ENCODE measurements around the gene CCDC154. TPM values are rescaled to one million over a fixed set of nuclear protein-coding genes. Genes with fewer than 3 reads are reported as not detected.
"Not testable (repeated sequence)": the region's sequence is repeated elsewhere in the genome, so short reads cannot be mapped to it uniquely, and the experiment has no call there.

Gene CCDC154
- total RNA-seq, 1 donor from 2014 or later, result 0.13 TPM

- DNase-seq (ENCODE audit: low read depth in 2 of 2), result peak in 1 of 2 donors; percentile 22
These were observed 29.9 kb upstream of the CCDC154 start for GRCh38 chr16:1474082-1474795.

GRCh38 chr16:1472974-1473373 lies 28.6 kb upstream of the CCDC154 start:
- DNase-seq (ENCODE audit: low read depth in 2 of 2), result no peak

- DNase-seq (ENCODE audit: low read depth in 2 of 2), result peak in 1 of 2 donors; percentile 19
These were observed 27.3 kb upstream of the CCDC154 start for GRCh38 chr16:1471569-1472194.

GRCh38 chr16:1470481-1471251 lies 26.3 kb upstream of the CCDC154 start:
- DNase-seq (ENCODE audit: low read depth in 2 of 2), result peak in 1 of 2 donors; percentile 26

GRCh38 chr16:1469693-1470201 lies 25.4 kb upstream of the CCDC154 start:
- peak; percentile 21 to 45 for DNase-seq (ENCODE audit: low read depth in 2 of 2)

- not testable (repeated sequence) for DNase-seq (ENCODE audit: low read depth in 2 of 2)
These were observed 24.8 kb upstream of the CCDC154 start for GRCh38 chr16:1469141-1469540.

GRCh38 chr16:1468426-1468810 lies 24.1 kb upstream of the CCDC154 start:
- no peak for DNase-seq (ENCODE audit: low read depth in 2 of 2)

- DNase-seq (ENCODE audit: low read depth in 2 of 2), result no peak
These were observed 22.7 kb upstream of the CCDC154 start for GRCh38 chr16:1466968-1467521.

- DNase-seq (ENCODE audit: low read depth in 2 of 2), result no peak
These were observed 21.7 kb upstream of the CCDC154 start for GRCh38 chr16:1466054-1466453.

- no peak for DNase-seq (ENCODE audit: low read depth in 2 of 2)
These were observed 21.2 kb upstream of the CCDC154 start for GRCh38 chr16:1465567-1465915.

- DNase-seq (ENCODE audit: low read depth in 2 of 2), result no peak
These were observed 20.7 kb upstream of the CCDC154 start for GRCh38 chr16:1464894-1465566.

- DNase-seq (ENCODE audit: low read depth in 2 of 2), result no peak
These were observed 20.0 kb upstream of the CCDC154 start for GRCh38 chr16:1464196-1464893.

GRCh38 chr16:1461146-1461545 lies 16.8 kb upstream of the CCDC154 start:
- DNase-seq (ENCODE audit: low read depth in 2 of 2), result no peak

GRCh38 chr16:1460602-1461138 lies 16.3 kb upstream of the CCDC154 start:
- no peak for DNase-seq (ENCODE audit: low read depth in 2 of 2)

GRCh38 chr16:1459967-1460366 lies 15.6 kb upstream of the CCDC154 start:
- DNase-seq (ENCODE audit: low read depth in 2 of 2), result no peak

GRCh38 chr16:1458977-1459341 lies 14.6 kb upstream of the CCDC154 start:
- DNase-seq (ENCODE audit: low read depth in 2 of 2), result no peak

GRCh38 chr16:1458336-1458976 lies 14.1 kb upstream of the CCDC154 start:
- no peak for DNase-seq (ENCODE audit: low read depth in 2 of 2)

GRCh38 chr16:1457489-1458245 lies 13.3 kb upstream of the CCDC154 start:
- DNase-seq (ENCODE audit: low read depth in 2 of 2), result no peak

- no peak for DNase-seq (ENCODE audit: low read depth in 2 of 2)
These were observed 12.6 kb upstream of the CCDC154 start for GRCh38 chr16:1456951-1457350.
